ENCODE data around the gene PSMC5.

DNA sequence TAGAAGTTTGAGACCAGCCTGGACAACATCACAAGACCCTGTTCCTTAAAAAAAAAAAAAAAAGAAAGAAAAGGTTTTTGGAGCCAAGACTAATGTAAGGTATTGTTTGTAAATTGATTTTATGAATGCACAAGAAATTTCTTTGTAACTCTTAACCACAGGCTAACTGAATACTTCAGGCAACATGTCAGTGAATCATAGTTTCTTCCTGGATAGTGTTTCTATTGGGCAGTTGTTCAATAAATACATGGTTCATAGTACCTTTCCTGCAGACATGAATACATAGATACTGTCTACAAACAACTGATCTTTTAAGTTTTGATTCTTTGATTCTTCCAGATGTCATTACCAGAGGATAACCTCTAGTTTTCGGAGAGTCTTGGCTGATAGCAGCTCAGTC is 41.7 kb upstream of the PSMC5 start:
- no peak for TF ChIP-seq CTCF (IDR thresholded peaks at IDR 0.05)
- TF ChIP-seq POLR2A (IDR thresholded peaks at IDR 0.05), result no peak

Measured in lower leg skin (tissue), 3 donors.